Smooth muscle cell (in vitro differentiated cells): ENCODE data around the gene RALB. TPM values are rescaled to one million over a fixed set of nuclear protein-coding genes. Genes with fewer than 3 reads are reported as not detected.

Experiments used
- polyA plus RNA-seq: library from polyadenylated mRNA; unstranded; fragments of >200 nt; fragmentation: Nextera tagmentation; extraction: Ambion mirVana; gene quantifications from 2 replicates; pipeline ENCODE4 v1.2.1, GENCODE V29; 2016
- small RNA-seq: library from RNA; depleted of rRNA; stranded (forward); fragments of <200 nt; gene quantifications from one replicate; pipeline ENCODE3, GENCODE V24; 2014
- total RNA-seq: library from RNA; depleted of rRNA; stranded (reverse); fragments of >200 nt; gene quantifications from 2 replicates; pipeline ENCODE4 v1.2.3, GENCODE V29; 2014

Gene RALB
- total and polyA plus RNA-seq, 2 experiments from 2014 or later, result 69.9 to 73.4 TPM

Small RNAs within 50 kb of the gene (small RNA-seq; reads per million reads assigned to genes)
- not detected for gene MTND4LP14

Other genes with a start within 250 kb of the RALB start
- 13.2 and 17.2 TPM in 2 replicates for gene EPB41L5, start 239.8 kb upstream of the RALB start, total RNA-seq
- 4.6 and 8.3 TPM in 2 replicates for gene EPB41L5, start 239.8 kb upstream of the RALB start, polyA plus RNA-seq
- 18.7 and 27.8 TPM in 2 replicates for gene TMEM185B, start 29.5 kb upstream of the RALB start, total RNA-seq
- 18.2 and 18.7 TPM in 2 replicates for gene TMEM185B, start 29.5 kb upstream of the RALB start, polyA plus RNA-seq
- 0.09 TPM in 1 of 2 replicates, not detected in the other for gene INHBB, start 93.3 kb downstream of the RALB start, total RNA-seq
- gene INHBB, start 93.3 kb downstream of the RALB start, polyA plus RNA-seq, result 0.06 and 0.53 TPM in 2 replicates